ENCODE results near the gene TMEM135. TPM values are rescaled to one million over a fixed set of nuclear protein-coding genes. Genes with fewer than 3 reads are reported as not detected.

Gene TMEM135
- total RNA-seq, 6 experiments from 2014 or later: 12.2 to 27.9 (median 18.8) TPM

DNA sequence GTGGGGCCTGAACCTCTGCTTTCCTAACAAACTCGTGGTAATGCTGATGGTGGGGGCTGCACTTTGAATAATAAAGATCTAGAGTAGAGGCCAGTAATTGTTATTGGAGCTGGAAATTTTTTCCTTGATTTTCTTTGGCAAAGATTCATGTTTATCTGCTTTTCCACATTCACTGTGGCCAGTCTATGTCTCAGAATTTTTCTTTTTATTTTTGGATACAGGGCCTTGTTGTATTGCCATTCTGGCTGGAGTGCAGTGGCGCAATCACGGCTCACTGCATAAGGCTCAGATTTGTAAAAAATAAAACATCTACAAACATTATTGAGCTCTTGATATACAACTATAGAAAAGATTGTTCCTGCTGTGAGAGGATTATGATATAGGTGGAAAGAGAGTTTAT lies 1.6 kb downstream of the TMEM135 start:
- peaks cover 0 to 8% (median 0%) of the 10 kb centered on the region in 4 donors for H3K36me3 ChIP-seq
- TF ChIP-seq, protein P1, sequence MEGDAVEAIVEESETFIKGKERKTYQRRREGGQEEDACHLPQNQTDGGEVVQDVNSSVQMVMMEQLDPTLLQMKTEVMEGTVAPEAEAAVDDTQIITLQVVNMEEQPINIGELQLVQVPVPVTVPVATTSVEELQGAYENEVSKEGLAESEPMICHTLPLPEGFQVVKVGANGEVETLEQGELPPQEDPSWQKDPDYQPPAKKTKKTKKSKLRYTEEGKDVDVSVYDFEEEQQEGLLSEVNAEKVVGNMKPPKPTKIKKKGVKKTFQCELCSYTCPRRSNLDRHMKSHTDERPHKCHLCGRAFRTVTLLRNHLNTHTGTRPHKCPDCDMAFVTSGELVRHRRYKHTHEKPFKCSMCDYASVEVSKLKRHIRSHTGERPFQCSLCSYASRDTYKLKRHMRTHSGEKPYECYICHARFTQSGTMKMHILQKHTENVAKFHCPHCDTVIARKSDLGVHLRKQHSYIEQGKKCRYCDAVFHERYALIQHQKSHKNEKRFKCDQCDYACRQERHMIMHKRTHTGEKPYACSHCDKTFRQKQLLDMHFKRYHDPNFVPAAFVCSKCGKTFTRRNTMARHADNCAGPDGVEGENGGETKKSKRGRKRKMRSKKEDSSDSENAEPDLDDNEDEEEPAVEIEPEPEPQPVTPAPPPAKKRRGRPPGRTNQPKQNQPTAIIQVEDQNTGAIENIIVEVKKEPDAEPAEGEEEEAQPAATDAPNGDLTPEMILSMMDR (IDR thresholded peaks at IDR 0.05): no peak
- TF ChIP-seq POLR2A (IDR thresholded peaks at IDR 0.05): no peak
- intact Hi-C loops (cut with DNase I): no loop called here
- DNase-seq (no peak), ATAC-seq (no peak)
- H3K4me1 ChIP-seq: peaks cover 0 to 32% (median under 1%) of the 10 kb centered on the region in 4 donors
- no peaks in the 10 kb centered on the region for H3K9me3 ChIP-seq
- H3K27me3 ChIP-seq: no peaks in the 10 kb centered on the region
- H3K4me3 ChIP-seq: peak overlapping the region in 1 of 3 donors; percentile 75
- 38% methylated on average over 3 of the region's 3 CpGs for WGBS (ENCODE audit: insufficient coverage, low coverage, low lambda C conversion rate, missing lambda C conversion rate)
- no peak overlapping the region for H3K27ac ChIP-seq

- intact Hi-C loops (cut with DNase I): no loop called here
- ATAC-seq: peak in 3 of 4 donors; percentile 41 to 77 (median 59)
- 26% methylated on average over 1 of the region's 1 CpG for WGBS (ENCODE audit: insufficient coverage, low coverage, low lambda C conversion rate, missing lambda C conversion rate)
Measured at GRCh38 chr11:87043894-87044293, 6.2 kb downstream of the TMEM135 start.

DNA sequence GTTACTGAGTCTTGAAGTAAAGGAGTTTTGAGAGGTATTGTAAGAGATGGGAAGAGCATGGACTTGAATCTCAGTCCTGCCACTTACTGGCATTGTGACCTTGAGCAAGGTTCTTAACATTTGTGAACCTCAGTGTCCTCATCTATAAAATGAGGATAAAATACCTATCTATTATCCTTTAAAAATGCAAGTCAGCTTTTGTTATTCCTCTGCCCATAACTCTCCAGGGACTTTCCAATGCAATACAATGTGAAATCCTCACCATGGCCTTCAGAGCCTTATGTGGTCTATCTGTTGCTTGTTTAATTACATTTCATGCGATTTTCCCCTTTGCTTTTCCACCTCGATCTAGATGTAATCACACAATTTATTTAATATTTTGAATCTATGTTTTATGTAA lies 9.1 kb downstream of the TMEM135 start:
- H3K27ac ChIP-seq: no peak overlapping the region
- peaks cover 0 to 8% (median 0%) of the 10 kb centered on the region in 4 donors for H3K36me3 ChIP-seq
- WGBS (ENCODE audit: insufficient coverage, low coverage, low lambda C conversion rate, missing lambda C conversion rate): 100% methylated on average over 2 of the region's 2 CpGs

More at GRCh38 chr11:87043894-87044293, 6.2 kb downstream of the TMEM135 start:
- no peak overlapping the region for H3K27ac ChIP-seq
- H3K4me1 ChIP-seq: peaks cover 0 to 20% (median 2%) of the 10 kb centered on the region in 4 donors
- peaks cover 0 to 8% (median 0%) of the 10 kb centered on the region in 4 donors for H3K36me3 ChIP-seq
- DNase-seq: no peak
- TF ChIP-seq, protein P1 (IDR thresholded peaks at IDR 0.05): no peak
- no peak for TF ChIP-seq POLR2A (IDR thresholded peaks at IDR 0.05)
- no peaks in the 10 kb centered on the region for H3K9me3 ChIP-seq
- H3K4me3 ChIP-seq: no peak overlapping the region
- no peaks in the 10 kb centered on the region for H3K27me3 ChIP-seq

DNA sequence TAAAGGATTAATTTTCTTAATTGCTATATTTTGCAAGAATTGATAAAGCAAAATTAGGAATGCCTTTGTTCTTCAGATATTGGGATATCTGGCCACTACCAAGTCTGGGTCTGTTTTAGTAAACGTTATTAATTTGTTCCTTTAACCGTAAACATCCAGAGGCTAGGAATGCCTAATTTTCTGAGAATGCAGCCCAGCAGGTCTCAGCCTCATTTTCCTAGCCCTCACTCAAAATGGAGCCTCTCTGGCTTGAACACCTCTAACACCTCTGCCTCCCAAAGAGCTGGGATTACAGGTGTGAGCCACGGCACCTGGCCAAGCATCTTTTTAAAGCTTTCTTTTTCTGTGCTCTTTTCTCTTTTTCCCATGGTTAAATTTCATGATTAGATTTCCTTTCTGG lies 18.4 kb downstream of the TMEM135 start:
- TF ChIP-seq POLR2A (IDR thresholded peaks at IDR 0.05): no peak
- TF ChIP-seq, protein P1 (IDR thresholded peaks at IDR 0.05): no peak
- 84% methylated on average over 3 of the region's 3 CpGs for WGBS (ENCODE audit: insufficient coverage, low coverage, low lambda C conversion rate, missing lambda C conversion rate)
- intact Hi-C loops (cut with DNase I): no loop called here

More for the DNA sequence above, 9.1 kb downstream of the TMEM135 start:
- no peak overlapping the region for H3K4me3 ChIP-seq
- H3K27me3 ChIP-seq: no peaks in the 10 kb centered on the region
- H3K4me1 ChIP-seq: peaks cover 0 to 10% (median 2%) of the 10 kb centered on the region in 4 donors
- no peak for TF ChIP-seq POLR2A (IDR thresholded peaks at IDR 0.05)
- TF ChIP-seq, protein P1 (IDR thresholded peaks at IDR 0.05): no peak
- no peak for DNase-seq
- no peaks in the 10 kb centered on the region for H3K9me3 ChIP-seq
- no peak for ATAC-seq
- intact Hi-C loops (cut with DNase I): no loop called here

DNA sequence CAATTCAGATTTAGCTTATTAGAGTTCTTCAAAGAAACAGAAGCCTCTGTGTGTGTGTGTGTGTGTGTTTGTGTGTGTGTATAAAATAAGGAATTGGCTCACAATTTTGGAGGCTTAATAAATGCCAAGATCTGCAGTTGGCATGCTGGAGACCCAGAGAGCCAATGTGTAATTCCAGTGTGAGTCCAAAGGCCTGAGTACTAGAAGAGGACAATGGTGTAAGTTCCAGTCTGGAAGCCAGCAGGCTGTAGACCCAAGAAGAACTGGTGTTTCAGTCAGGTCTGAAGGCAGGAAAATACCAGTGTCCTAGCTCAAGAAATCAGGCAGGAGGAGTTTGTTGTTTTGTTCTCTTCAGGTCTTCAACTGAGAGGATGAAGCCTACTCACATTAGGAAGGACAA lies 20.0 kb downstream of the TMEM135 start:
- no peaks in the 10 kb centered on the region for H3K9me3 ChIP-seq
- H3K27ac ChIP-seq: no peak overlapping the region
- H3K4me3 ChIP-seq: no peak overlapping the region
- intact Hi-C loops (cut with DNase I): no loop called here
- ATAC-seq (peak; percentile 50 to 95 (median 82)), DNase-seq (no peak)
- TF ChIP-seq POLR2A (IDR thresholded peaks at IDR 0.05): no peak
- TF ChIP-seq, protein P1 (IDR thresholded peaks at IDR 0.05): no peak
- H3K4me1 ChIP-seq: peaks cover 0 to 5% (median 0%) of the 10 kb centered on the region in 4 donors
- H3K36me3 ChIP-seq: no peaks in the 10 kb centered on the region
- H3K27me3 ChIP-seq: no peaks in the 10 kb centered on the region

More for the DNA sequence above, 18.4 kb downstream of the TMEM135 start:
- Histone ChIP-seq H3K4me3 (no peak overlapping the region), H3K27ac (no peak overlapping the region), H3K27me3 (no peaks in the 10 kb centered on the region), H3K36me3 (no peaks in the 10 kb centered on the region), H3K4me1 (peaks cover 0 to 5% (median 0%) of the 10 kb centered on the region in 4 donors), H3K9me3 (no peaks in the 10 kb centered on the region)
- DNase-seq: no peak
- ATAC-seq: no peak

All from right lobe of liver (tissue), 6 donors.